Stimulated activated CD8-positive, alpha-beta memory T cell treated with anti-CD3 and anti-CD28 coated beads, Interleukin-7, amount 100 ng/mL, for 1 hour (primary cell): ENCODE results near the gene C6orf89.
"Not testable (repeated sequence)": the region's sequence is repeated elsewhere in the genome, so short reads cannot be mapped to it uniquely, and the experiment has no call there.

Source experiments
- DNase-seq, 2 donors: peaks; one replicate each; pipeline ENCODE4 v3.0.0-alpha.2; 2020; ENCODE audit warnings: low read depth in 2 of 2

The C6orf89 gene

GRCh38 chr6:36888115-36888643 is 2.4 kb downstream of the C6orf89 start:
- DNase-seq = no peak

GRCh38 chr6:36888654-36889481 is 3.1 kb downstream of the C6orf89 start:
- DNase-seq = no peak

- no peak for DNase-seq
These were observed 4.4 kb downstream of the C6orf89 start for GRCh38 chr6:36890112-36890663.

GRCh38 chr6:36891153-36891552 is 5.4 kb downstream of the C6orf89 start:
- DNase-seq = not testable (repeated sequence)

- DNase-seq = no peak
These were observed 8.5 kb downstream of the C6orf89 start for GRCh38 chr6:36893976-36894932.

GRCh38 chr6:36897609-36898008 is 11.9 kb downstream of the C6orf89 start:
- DNase-seq = no peak

- DNase-seq = no peak
These were observed 18.4 kb downstream of the C6orf89 start for GRCh38 chr6:36904114-36904513.

GRCh38 chr6:36904851-36905393 is 19.2 kb downstream of the C6orf89 start:
- no peak for DNase-seq

- no peak for DNase-seq
These were observed 21.0 kb downstream of the C6orf89 start for GRCh38 chr6:36906539-36907325.

GRCh38 chr6:36907781-36908180 is 22.0 kb downstream of the C6orf89 start:
- no peak for DNase-seq

GRCh38 chr6:36908747-36909146 is 23.0 kb downstream of the C6orf89 start:
- no peak for DNase-seq

- DNase-seq = no peak
These were observed 26.3 kb downstream of the C6orf89 start for GRCh38 chr6:36912030-36912454.

GRCh38 chr6:36912586-36912985 is 26.8 kb downstream of the C6orf89 start:
- peak in 1 of 2 donors; percentile 24 for DNase-seq

GRCh38 chr6:36913082-36913481 is 27.3 kb downstream of the C6orf89 start:
- DNase-seq = no peak

- DNase-seq = no peak
These were observed 28.6 kb downstream of the C6orf89 start for GRCh38 chr6:36914227-36914794.

- no peak for DNase-seq
These were observed 29.8 kb downstream of the C6orf89 start for GRCh38 chr6:36915599-36915998.

GRCh38 chr6:36916126-36916525 is 30.4 kb downstream of the C6orf89 start:
- DNase-seq = no peak

- DNase-seq = no peak
These were observed 31.9 kb downstream of the C6orf89 start for GRCh38 chr6:36917541-36918193.

GRCh38 chr6:36920049-36920448 is 34.3 kb downstream of the C6orf89 start:
- no peak for DNase-seq

- DNase-seq = no peak
These were observed 34.8 kb downstream of the C6orf89 start for GRCh38 chr6:36920546-36920945.
